Measurements from ENCODE around the gene SLC12A7.

DNA sequence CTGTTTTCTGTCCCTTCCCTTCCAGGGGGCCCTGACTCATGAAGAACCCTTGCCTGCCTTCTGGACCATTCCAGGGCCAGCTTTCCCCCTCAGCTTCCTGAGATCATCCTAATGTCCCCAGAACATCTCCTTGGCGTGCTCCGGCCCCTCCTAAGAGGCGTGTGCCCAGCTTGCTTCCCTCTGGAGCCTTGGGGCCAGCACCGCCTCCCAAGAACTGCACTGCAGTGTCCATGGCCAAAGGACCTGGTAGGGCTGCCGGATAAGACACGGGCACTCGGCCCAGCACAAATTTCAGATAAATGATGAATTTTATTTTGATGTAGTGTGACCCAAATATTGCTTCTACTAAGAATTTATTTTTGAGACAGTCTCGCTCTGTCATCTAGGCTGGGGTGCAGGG is 20.7 kb upstream of the SLC12A7 start:
- TF ChIP-seq CTCF (conservative IDR thresholded peaks at IDR 0.05 in 1 of 2, IDR thresholded peaks at IDR 0.05 in 1 of 2; ENCODE audit: extremely low read depth in 1 of 2, insufficient read depth in 1 of 2, low read depth in 1 of 2, low read length in 2 of 2) (no peak), EZH2 (IDR thresholded peaks at IDR 0.05; ENCODE audit: borderline replicate concordance, low read length) (no peak)

All from mammary epithelial cell (primary cell).